ENCODE data around the gene NMUR1. TPM values are rescaled to one million over a fixed set of nuclear protein-coding genes. Genes with fewer than 3 reads are reported as not detected.

The NMUR1 gene
- total RNA-seq, 1 donor from 2014 or later: 0.08 TPM

GRCh38 chr2:231483398-231484329, 46.6 kb downstream of the NMUR1 start:
- ATAC-seq: peak; percentile 53

GRCh38 chr2:231482806-231483391, 47.3 kb downstream of the NMUR1 start:
- ATAC-seq: peak; percentile 86

GRCh38 chr2:231480781-231481180, 49.5 kb downstream of the NMUR1 start:
- no peak for ATAC-seq

DNA sequence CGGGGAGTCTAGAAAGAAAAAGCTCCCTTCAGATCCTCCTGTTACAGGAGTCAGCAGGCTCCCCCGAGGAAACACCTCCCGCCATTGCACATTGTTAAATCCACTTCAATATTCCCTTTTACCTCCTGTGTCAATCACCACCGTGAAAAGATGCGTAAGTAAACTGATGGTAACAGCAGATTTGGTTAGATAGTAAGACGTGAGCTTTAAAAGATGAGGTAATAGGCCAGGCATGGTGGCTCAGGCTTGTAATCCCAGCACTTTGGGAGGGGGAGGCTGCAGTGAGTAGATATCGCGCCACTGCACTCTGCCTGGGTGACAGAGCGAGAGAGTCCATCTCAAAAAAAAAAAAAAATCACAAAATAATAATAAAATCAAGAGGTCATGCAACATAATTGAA, 50.8 kb downstream of the NMUR1 start:
- ATAC-seq: no peak

DNA sequence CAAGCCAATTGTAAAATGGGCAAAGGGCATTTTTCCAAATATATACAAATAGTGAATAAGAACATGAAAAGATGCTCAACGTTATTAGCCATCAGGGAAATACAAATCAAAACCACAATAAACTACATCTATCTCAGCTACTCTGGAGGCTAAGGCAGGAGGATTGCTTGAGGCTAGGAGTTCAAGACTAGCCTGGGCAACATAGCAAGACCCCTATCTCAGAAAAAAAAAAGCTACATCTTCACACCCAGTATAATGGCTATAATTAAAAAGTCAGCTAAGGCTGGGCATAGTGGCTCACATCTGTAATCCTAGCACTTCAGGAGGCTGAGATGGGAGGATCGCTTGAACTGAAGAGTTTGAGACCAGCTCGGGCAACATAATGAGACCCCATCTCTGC, 53.3 kb downstream of the NMUR1 start:
- ATAC-seq: no peak

- no peak for ATAC-seq
Measured at GRCh38 chr2:231475965-231476364, 54.3 kb downstream of the NMUR1 start.

Other genes starting within 250 kb of the NMUR1 start
- gene B3GNT7, start 134.7 kb downstream of the NMUR1 start, total RNA-seq: 5.5 TPM
- 403 TPM for gene NCL, start 66.0 kb downstream of the NMUR1 start, total RNA-seq
- gene TEX44, start 62.4 kb upstream of the NMUR1 start, total RNA-seq: not detected
- 924 TPM for gene PTMA, start 178.1 kb upstream of the NMUR1 start, total RNA-seq

Data from esophagus mucosa (tissue), 1 donor.